ENCODE results near the gene PIK3R5. TPM values are rescaled to one million over a fixed set of nuclear protein-coding genes. Genes with fewer than 3 reads are reported as not detected.
"Not testable (repeated sequence)": the region's sequence is repeated elsewhere in the genome, so short reads cannot be mapped to it uniquely, and the experiment has no call there.

Gene PIK3R5
- total RNA-seq, 1 donor from 2014 or later = 2.5 TPM

- ATAC-seq (peak; percentile 84), DNase-seq (peak; percentile 66)
- intact Hi-C loops (cut with micrococcal nuclease) = no loop called here
Observed at GRCh38 chr17:8887834-8888703, 77.4 kb downstream of the PIK3R5 start.

- intact Hi-C loops (cut with micrococcal nuclease) = no loop called here
- ATAC-seq (no peak), DNase-seq (no peak)
Observed at GRCh38 chr17:8887301-8887700, 78.2 kb downstream of the PIK3R5 start.

DNA sequence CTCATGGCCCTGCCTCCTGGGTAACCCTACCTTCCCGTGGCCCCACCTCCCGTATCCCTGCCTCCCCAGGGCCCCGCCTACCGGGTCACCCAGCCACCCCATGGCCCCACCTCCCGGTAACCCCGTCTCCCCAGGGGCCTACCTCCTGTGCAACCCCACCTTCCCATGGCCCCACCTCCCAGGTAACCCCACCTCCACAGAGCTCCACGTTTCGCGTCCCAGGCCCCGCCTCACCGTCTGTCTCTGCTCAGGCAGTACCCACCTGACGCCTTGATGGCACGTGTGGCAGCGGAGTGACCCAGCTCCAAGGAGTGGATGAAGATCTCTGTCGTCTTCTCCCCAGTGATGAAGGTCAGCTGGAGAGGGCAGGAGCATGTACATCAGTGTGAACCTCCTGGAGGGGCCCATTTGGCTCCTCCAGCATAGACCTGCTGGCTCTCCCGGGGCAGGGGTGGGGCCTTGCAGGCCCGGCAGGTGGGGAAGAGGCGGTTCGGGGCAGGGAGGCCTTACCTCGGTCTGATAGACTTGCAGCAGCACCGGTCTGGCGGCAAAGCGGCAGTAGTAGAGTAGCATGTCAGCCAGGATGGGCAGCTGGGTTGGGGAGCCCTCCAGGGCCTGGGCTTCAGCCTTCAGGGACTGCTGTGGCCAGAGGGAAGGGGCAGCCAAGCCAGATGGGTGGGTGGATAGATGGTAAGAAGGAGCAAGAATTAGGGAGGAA, 79.4 kb downstream of the PIK3R5 start:
- intact Hi-C loops (cut with micrococcal nuclease) = no loop called here
- no peak for DNase-seq
- no peak for ATAC-seq

DNA sequence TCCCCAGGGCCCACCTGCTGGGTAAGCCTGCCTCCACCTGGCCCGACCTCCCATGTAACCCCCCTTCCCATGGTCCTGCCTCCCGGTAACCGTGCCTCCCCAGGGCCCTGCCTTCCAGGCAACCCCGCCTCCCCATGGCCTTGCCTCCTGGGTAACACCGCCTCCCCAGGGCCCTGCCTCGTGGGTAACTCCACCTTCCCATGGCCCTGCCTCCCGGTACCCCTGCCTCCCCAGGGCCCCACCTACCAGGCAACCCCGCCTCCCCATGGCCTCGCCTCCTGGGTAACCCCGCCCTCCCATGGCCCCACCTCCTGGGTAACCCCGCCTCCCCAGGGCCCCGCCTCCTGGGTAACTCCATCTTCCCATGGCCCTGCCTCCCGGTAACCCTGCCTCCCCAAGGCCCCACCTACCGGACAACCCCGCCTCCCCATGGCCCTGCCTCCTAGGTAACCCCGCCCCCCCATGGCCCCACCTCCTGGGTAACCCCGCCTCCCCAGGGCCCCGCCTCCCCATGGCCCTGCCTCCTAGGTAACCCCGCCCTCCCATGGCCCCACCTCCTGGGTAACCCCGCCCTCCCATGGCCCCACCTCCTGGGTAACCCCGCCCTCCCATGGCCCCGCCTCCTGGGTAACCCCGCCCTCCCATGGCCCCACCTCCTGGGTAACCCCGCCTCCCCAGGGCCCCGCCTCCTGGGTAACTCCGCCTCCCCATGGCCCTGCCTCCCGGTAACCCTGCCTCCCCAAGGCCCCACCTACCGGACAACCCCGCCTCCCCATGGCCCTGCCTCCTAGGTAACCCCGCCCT, 80.1 kb downstream of the PIK3R5 start:
- DNase-seq; intact Hi-C loops (cut with micrococcal nuclease); ATAC-seq: not testable (repeated sequence)

DNA sequence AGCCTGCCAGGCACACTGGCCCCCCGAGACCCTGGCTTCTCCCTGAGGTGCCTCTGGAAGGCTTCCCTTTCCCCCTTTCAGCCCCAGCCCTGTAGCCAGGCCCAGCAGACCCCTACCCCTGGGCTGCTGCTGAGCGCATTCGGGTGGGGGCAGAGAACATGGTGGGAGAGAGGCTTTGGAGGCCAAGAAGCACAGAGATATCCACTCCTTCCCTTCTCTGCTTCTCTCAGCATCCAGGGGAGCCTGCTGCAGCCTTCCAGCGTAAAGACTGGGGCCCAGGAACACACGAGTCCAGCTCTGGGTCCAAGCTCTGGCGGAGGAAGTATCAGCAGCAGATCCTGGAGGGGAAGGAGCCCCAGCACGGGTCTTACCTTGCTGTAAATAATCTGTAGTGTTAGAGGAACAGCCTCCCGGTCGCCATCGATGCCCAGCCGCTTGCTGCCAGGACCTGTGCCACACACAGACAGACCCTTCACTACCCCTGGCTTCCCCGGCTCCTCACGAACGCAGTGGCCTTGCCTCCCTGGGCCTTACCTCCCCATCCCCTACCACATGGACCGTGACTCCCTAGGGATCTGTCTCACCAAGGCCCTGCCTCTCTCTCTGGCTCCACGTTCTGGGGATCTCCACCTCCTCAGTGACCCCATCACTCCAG, 81.0 kb downstream of the PIK3R5 start:
- ATAC-seq = no peak
- no peak for DNase-seq
- intact Hi-C loops (cut with micrococcal nuclease) = no loop called here

DNA sequence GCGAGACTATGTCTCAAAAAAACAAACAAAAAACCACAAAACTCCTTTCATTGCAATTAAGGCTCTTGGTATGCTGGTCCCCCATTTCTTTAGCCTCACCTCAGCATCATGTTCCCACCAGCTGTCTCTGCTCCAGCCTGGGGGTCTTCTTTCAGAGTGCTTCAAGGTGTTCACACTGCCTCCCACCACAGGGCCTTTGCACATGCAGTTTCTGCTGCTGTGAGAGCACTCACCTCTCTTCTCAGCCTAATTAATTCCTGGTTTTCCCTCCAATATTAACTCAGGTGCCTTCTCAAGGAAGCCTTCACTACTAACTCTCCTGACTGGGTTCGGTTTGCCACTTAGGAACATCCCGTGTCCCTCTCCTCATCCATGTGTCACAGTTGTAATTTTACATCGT, 82.2 kb downstream of the PIK3R5 start:
- DNase-seq (no peak), ATAC-seq (no peak)
- intact Hi-C loops (cut with micrococcal nuclease) = no loop called here

DNA sequence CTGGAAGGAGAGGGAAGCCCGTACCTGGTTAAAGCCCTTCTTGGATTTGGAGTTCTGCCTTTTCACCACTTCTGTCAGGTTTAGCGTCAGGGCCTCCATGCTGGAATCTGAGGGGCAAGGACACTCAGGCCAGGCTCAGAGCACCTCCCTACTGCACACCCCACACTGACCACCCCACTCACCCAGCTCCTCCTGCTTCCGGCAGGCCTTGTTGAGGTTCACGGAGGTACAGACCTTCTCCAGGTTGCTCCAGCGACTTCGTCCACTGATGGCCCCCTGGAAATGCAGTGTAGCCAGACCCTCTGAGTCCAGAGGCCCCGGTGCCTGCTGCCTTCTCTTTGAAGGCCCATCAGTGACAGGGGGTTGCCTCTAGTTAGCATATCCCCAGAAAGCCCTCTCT, 83.9 kb downstream of the PIK3R5 start:
- DNase-seq (no peak), ATAC-seq (no peak)
- intact Hi-C loops (cut with micrococcal nuclease) = no loop called here

DNA sequence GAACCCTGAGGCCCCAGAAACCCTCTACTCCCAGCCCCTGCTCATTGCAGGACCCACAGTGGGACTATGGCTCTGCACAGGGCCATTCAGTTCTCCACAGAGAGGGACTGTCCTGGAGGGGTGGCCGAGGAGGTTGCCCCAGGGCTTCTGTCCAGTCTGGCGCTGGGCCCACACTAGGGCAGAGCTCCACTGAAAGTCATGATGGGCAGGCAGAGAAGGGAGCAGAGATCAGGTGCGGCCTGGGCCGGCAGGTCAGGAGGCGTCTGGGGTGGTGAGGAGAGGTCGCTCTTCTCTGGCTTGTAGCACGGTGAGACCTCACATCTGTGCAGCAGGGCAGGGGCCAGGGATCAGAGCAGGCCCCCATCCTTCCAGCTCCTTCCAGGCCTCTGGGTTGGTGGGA, 85.0 kb downstream of the PIK3R5 start:
- no peak for ATAC-seq
- intact Hi-C loops (cut with micrococcal nuclease) = no loop called here

GRCh38 chr17:8879410-8879809, 86.1 kb downstream of the PIK3R5 start:
- no peak for ATAC-seq
- intact Hi-C loops (cut with micrococcal nuclease) = no loop called here
- DNase-seq = no peak

More for the DNA sequence above, 85.0 kb downstream of the PIK3R5 start:
- no peak for DNase-seq

DNA sequence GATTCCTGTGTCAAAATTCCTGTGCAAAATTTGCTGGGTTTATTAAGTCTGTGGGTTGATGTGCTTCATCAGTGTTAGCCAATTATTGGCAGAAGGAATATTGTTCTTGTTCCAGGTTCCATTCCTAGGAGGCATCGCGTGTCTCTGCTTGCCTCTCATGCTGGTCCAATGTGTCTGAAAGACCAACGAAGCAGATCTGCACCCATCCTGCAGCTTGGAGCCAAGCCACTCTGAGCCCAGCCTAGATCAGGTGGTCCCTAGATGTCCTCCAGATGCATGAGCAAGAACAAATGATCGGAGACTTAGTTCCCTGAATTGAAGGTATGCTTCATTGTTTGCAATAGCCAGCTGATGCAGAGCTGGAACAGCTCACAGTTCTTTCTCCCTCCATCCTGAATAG, 87.5 kb downstream of the PIK3R5 start:
- no peak for ATAC-seq

GRCh38 chr17:8875957-8876356, 89.5 kb downstream of the PIK3R5 start:
- ATAC-seq = no peak
- intact Hi-C loops (cut with micrococcal nuclease) = no loop called here
- no peak for DNase-seq

More for the DNA sequence above, 87.5 kb downstream of the PIK3R5 start:
- DNase-seq = no peak
- intact Hi-C loops (cut with micrococcal nuclease) = no loop called here

- ATAC-seq (no peak), DNase-seq (no peak)
- intact Hi-C loops (cut with micrococcal nuclease) = no loop called here
Observed at GRCh38 chr17:8875436-8875835, 90.1 kb downstream of the PIK3R5 start.

DNA sequence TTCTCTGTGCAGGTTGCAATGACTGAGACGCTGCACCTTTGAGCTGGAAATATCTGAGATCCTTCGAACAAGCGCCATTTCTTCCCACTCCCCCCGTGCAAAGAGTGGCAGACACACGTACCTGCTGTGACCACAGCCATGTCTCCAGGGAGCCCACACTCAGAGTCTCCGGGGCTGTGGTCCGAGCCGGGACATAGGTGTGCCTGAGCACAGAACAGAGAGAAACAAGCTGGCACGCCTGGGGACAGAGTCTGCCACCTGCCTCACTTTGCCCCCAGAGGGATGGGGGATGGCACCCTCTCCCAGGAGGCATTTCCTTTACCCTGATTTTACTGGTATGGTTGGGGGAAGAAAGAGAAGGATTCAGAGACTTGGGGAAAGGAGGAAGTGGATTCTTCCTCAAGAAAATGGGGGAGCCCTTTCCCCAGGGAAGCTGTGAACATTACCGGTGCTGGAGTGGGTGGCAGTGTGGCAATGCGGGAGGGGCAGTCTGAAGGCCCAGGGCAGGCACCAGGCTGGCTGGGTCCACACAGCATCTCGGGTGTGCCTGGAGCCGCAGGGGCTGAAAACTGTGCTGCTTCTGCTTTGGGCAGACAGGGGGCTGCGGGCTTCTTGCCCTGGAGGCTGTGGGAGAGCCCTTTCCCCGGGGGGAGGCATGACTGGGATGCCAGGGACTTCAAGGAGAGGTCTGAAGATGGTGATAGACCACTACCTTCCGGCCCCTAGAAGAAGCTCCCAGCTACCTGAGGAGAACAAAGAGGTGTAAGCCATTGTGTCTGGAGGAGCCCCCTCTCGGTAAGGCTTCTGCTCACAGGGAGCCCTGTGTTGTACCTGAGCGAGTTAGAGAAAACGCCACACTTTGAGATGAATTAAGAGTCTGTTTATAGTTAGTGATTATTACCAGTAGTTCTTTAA, 91.4 kb downstream of the PIK3R5 start:
- ATAC-seq (no peak), DNase-seq (no peak)
- intact Hi-C loops (cut with micrococcal nuclease) = no loop called here

- DNase-seq (no peak), ATAC-seq (peak; percentile 22)
- intact Hi-C loops (cut with micrococcal nuclease) = no loop called here
Observed at GRCh38 chr17:8872705-8873435, 92.6 kb downstream of the PIK3R5 start.

GRCh38 chr17:8872036-8872704, 93.3 kb downstream of the PIK3R5 start:
- DNase-seq (no peak), ATAC-seq (no peak)
- intact Hi-C loops (cut with micrococcal nuclease) = no loop called here

- intact Hi-C loops (cut with micrococcal nuclease) = no loop called here
- DNase-seq = no peak
- no peak for ATAC-seq
Observed at GRCh38 chr17:8871081-8871581, 94.4 kb downstream of the PIK3R5 start.
